SK-N-MC (cell line): Measurements from ENCODE around the gene MMADHC.
"Not testable (repeated sequence)": the region's sequence is repeated elsewhere in the genome, so short reads cannot be mapped to it uniquely, and the experiment has no call there.

ENCODE experiments used
- DNase-seq: peaks from one replicate; pipeline ENCODE4 v3.0.0-alpha.2; 2011; ENCODE audit warnings: low read depth, low spot score
- H3K27ac ChIP-seq: fragments of 200-600 bp; sonication (generic); 2 replicates; pipeline ENCODE4 v1.5.1; 2016; ENCODE audit warnings: mixed run types
- H3K36me3 ChIP-seq: fragments of 200-600 bp; sonication (generic); 2 replicates; pipeline ENCODE4 v1.6.1; 2017; ENCODE audit warnings: antibody characterized with exemption, low read length, mixed read lengths; ENCODE audit not compliant: insufficient read depth
- H3K4me3 ChIP-seq: fragments of 200-600 bp; sonication (generic); 2 replicates; pipeline ENCODE4 v1.5.1; 2016
- H3K9ac ChIP-seq: fragments of 200-600 bp; sonication (generic); 2 replicates; pipeline ENCODE4 v1.8.0; 2017; ENCODE audit warnings: mixed run types, mixed read lengths; ENCODE audit not compliant: insufficient read length
- H3K9me3 ChIP-seq: fragments of 200-600 bp; sonication (generic); 2 replicates; pipeline ENCODE4 v1.6.1; 2017; ENCODE audit warnings: low read depth, mild to moderate bottlenecking, antibody characterized with exemption, low read length, moderate library complexity, mixed read lengths
- EZH2 ChIP-seq: fragments of 200-600 bp; sonication (generic); IDR thresholded peaks from one replicate; pipeline ENCODE4 v1.6.1; 2017; ENCODE audit warnings: antibody characterized with exemption
- FOXP2 ChIP-seq: optimal IDR thresholded peaks from 2 replicates; pipeline ENCODE3; 2011; ENCODE audit warnings: mild to moderate bottlenecking, moderate library complexity; ENCODE audit not compliant: insufficient read depth; ENCODE audit errors: extremely low read length, control extremely low read depth
- POLR2AphosphoS5 ChIP-seq: IDR thresholded peaks from 2 replicates; pipeline ENCODE4 v1.6.1; 2012; ENCODE audit warnings: mild to moderate bottlenecking, low read depth, low read length, borderline replicate concordance

MMADHC gene

DNA sequence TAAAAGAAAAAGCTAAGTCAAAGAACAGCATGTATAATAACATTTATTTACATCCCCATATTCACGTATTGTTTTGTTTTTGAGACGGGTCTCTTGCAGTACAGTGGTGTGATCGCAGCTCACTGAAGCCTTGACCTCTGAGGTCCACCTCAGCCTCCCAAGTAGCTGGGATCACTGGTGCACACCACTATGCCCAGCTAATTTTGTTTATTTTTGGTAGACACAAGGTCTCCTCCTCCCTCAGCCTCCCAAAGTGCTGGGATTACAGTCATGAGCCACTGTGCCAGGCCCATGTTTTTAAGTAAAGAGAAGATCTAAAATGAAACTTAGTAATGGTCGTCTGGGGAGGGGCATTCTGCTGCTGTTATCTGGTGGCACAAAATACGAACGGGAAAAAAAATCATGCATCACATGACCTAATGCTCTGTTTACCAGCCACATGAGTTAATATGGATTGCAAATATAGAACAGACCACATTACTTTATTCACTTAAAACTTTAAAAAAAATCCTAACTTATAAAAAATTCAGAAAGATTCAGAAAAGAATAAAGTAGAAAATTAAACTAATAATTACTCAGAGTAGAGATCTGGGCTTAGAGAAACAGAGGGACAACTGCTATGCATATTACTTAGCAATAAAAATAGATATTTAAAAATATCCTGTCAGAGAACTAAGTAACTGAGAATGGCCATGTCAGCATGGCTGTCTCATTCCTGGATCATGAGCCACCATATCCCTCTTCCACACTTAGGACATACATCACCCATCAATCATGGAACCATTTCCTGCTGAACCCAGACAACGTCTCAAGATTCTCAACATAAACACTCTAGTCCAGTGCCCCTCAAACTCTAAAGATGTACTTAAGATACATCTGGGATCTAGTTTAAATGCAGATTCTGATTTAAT lies 7.3 kb downstream of the MMADHC start:
- no peak for DNase-seq
- H3K9ac ChIP-seq: no peak overlapping the region
- no peaks in the 10 kb centered on the region for H3K9me3 ChIP-seq
- H3K36me3 ChIP-seq: peaks cover 88% of the 10 kb centered on the region
- no peak overlapping the region for H3K27ac ChIP-seq
- TF ChIP-seq POLR2AphosphoS5 (no peak), EZH2 (no peak), FOXP2 (no peak)
- H3K4me3 ChIP-seq: no peak overlapping the region

DNA sequence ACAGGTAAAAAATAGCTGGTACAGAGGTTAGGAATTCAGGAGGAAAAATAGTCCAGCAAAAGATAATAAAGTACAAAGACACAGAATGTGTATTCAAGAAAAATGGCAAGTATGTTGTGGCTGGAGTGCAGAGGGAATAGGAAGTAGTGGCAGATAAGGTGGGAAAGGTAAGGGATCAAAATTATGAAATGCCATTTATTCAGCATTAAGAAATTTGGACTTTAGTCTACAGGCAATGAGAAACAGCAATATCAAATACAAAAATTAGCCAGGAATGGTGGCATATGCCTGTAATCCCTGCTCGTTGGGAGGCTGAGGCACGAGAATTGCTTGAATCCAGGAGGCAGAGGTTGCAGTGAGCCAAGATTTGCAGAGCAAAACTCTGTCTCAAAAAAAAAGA lies 10.3 kb downstream of the MMADHC start:
- no peak overlapping the region for H3K27ac ChIP-seq
- no peaks in the 10 kb centered on the region for H3K9me3 ChIP-seq
- no peak overlapping the region for H3K9ac ChIP-seq
- no peak overlapping the region for H3K4me3 ChIP-seq
- no peak for DNase-seq
- TF ChIP-seq POLR2AphosphoS5: no peak
- TF ChIP-seq FOXP2: no peak
- TF ChIP-seq EZH2: no peak
- peaks cover 86% of the 10 kb centered on the region for H3K36me3 ChIP-seq

- no peak for TF ChIP-seq EZH2
- no peak for TF ChIP-seq POLR2AphosphoS5
- no peak for TF ChIP-seq FOXP2
- H3K9ac ChIP-seq: no peak overlapping the region
- H3K36me3 ChIP-seq: peaks cover 82% of the 10 kb centered on the region
- no peak overlapping the region for H3K4me3 ChIP-seq
- DNase-seq: no peak
- H3K27ac ChIP-seq: no peak overlapping the region
- H3K9me3 ChIP-seq: no peaks in the 10 kb centered on the region
Observed at GRCh38 chr2:149575752-149576151, 11.8 kb downstream of the MMADHC start.

GRCh38 chr2:149575277-149575676 lies 12.3 kb downstream of the MMADHC start:
- H3K4me3 ChIP-seq: no peak overlapping the region
- DNase-seq: no peak
- no peak overlapping the region for H3K9ac ChIP-seq
- H3K27ac ChIP-seq: no peak overlapping the region
- H3K36me3 ChIP-seq: peaks cover 82% of the 10 kb centered on the region
- TF ChIP-seq POLR2AphosphoS5 (no peak), EZH2 (no peak), FOXP2 (no peak)
- H3K9me3 ChIP-seq: no peaks in the 10 kb centered on the region

DNA sequence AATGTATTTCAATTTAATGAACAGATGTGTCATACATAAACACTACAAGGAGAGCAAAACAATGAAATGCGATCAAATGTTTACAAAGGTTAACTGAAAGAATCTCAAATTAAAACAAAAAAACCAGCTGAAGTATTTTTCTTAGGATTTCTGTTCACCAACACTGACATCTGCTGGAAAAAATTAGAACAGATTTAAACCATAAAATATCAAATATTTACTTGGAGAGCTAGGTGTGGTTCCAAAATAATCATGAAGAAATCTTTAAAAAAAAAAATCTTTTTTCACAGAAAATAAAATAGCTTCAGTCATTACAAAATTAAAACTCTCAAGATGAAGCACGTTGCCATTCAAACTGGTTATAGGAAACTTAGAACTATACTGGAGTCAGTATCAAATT lies 13.8 kb downstream of the MMADHC start:
- Histone ChIP-seq H3K9ac (no peak overlapping the region), H3K36me3 (peaks cover 83% of the 10 kb centered on the region), H3K27ac (no peak overlapping the region), H3K9me3 (no peaks in the 10 kb centered on the region), H3K4me3 (no peak overlapping the region)
- TF ChIP-seq POLR2AphosphoS5 (no peak), FOXP2 (no peak), EZH2 (no peak)
- DNase-seq: no peak

DNA sequence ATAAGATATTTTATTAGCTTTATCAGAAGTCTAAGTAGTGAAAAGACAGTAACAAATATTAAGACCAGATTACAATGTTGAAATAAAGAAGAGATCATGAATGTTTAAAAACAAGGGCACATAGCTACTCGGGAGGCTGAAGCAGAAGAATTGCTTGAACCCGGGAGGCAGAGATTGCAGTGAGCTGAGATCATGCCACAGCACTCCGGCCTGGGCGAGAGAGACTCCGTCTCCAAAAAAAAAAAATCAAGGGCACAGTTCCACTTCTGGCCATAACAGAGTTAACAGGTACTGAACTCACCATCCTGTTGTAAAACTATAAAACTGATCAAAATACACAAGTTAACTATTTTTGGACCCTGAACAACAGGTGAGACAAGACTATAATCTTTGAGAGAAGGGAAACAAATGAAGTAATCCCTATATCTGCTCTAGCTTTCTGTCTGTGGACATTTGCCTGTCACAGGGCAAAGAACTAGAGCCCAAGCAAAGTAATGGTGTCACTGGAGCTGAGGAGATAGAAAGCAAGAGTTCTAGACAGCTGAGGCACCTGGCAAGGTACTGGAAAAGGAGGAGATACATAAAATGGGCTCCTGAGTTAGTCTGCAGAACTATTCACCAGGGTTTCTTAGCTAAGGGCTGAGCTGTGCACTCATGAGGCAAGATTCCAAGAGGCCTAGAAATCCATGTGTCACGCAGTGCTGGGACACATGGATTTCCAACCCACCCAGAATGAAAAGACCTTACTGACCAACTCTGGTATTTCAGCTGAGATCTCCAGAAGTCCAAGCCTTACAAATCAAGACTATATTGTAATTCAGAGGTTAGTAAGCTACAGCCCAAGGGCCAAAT lies 15.2 kb downstream of the MMADHC start:
- TF ChIP-seq EZH2 (no peak), POLR2AphosphoS5 (no peak), FOXP2 (no peak)
- Histone ChIP-seq H3K9ac (no peak overlapping the region), H3K27ac (no peak overlapping the region), H3K4me3 (no peak overlapping the region), H3K36me3 (peaks cover 83% of the 10 kb centered on the region), H3K9me3 (no peaks in the 10 kb centered on the region)
- no peak for DNase-seq

- Histone ChIP-seq H3K9me3 (no peaks in the 10 kb centered on the region), H3K4me3 (no peak overlapping the region), H3K27ac (no peak overlapping the region), H3K9ac (no peak overlapping the region), H3K36me3 (peaks cover 53% of the 10 kb centered on the region)
- DNase-seq: no peak
- TF ChIP-seq FOXP2: no peak
- TF ChIP-seq POLR2AphosphoS5: no peak
- TF ChIP-seq EZH2: no peak
Observed at GRCh38 chr2:149568138-149568537, 19.4 kb downstream of the MMADHC start.

- Histone ChIP-seq H3K36me3 (peaks cover 42% of the 10 kb centered on the region), H3K27ac (no peak overlapping the region)
Observed at GRCh38 chr2:149566652-149567051, 20.9 kb downstream of the MMADHC start.

GRCh38 chr2:149565625-149566024 lies 21.9 kb downstream of the MMADHC start:
- not testable (repeated sequence) for H3K4me3 ChIP-seq, DNase-seq

More at GRCh38 chr2:149566652-149567051, 20.9 kb downstream of the MMADHC start:
- TF ChIP-seq POLR2AphosphoS5 (no peak), FOXP2 (no peak), EZH2 (no peak)
- Histone ChIP-seq H3K9ac (no peak overlapping the region), H3K9me3 (no peaks in the 10 kb centered on the region), H3K4me3 (no peak overlapping the region)
- DNase-seq: no peak

More at GRCh38 chr2:149565625-149566024, 21.9 kb downstream of the MMADHC start:
- peaks cover 34% of the 10 kb centered on the region for H3K36me3 ChIP-seq
- not testable (repeated sequence) for H3K27ac ChIP-seq, H3K9me3 ChIP-seq, H3K9ac ChIP-seq
